H54 (cell line): Measurements from ENCODE around the gene TMEM132A.
A peak's percentile ranks its signal among the peaks of the same experiment; 100 is the strongest.

Experiments
- DNase-seq: peaks from one replicate; pipeline ENCODE4 v3.0.0; 2011; ENCODE audit warnings: low spot score, mixed read lengths; ENCODE audit not compliant: insufficient read length
- FAIRE-seq: peaks from 3 replicates; lab custom pipeline; 2011; peaks lifted over from hg19 to GRCh38; lab: Jason Lieb, UNC
- POLR2A ChIP-seq: IDR thresholded peaks from 2 replicates; pipeline ENCODE4 v1.6.1; 2011; ENCODE audit warnings: low read depth, mild to moderate bottlenecking, low read length

The TMEM132A gene

GRCh38 chr11:60977836-60978235 is 53.6 kb downstream of the TMEM132A start:
- FAIRE-seq (no peak), DNase-seq (no peak)
- no peak for TF ChIP-seq POLR2A

DNA sequence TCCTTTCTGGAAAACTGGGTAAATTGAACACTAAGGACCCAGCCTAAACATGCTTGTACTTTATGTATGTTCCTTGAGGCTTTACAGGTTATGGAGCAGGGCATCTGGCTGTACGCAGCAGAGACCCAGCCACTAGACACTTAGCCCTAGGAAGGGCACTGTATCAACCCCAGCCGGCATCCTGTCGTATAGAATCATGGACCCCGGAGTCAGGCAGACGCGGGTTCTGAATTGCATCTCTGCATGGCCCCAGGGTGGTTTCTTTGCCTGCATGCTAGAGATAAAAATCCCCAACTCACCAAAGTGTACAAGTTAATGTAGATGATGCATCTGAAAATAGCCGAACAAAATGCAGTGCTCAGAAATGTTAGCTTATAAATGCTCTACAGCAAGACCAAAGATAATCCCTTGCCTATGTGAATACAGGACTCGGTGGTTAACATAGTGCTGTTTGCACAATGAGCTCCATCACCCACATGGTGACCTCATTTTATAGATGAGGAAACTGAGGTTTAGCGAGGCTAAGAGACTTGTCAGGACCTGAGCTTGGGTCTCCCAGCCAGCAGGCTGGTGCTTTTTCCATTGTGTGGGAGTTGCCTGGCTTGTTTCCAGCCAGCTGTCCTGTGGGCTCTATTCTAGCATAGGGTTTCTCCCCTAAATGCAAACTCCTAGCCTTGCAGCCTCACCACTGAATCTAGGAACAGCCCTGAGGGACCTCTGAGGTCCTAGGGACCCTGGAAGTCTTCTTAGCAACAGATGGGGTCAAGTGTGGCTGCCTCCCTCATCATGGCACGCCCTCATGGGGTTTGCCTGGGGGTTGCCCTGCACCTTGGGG is 54.5 kb downstream of the TMEM132A start:
- TF ChIP-seq POLR2A: no peak
- no peak for DNase-seq
- FAIRE-seq: no peak

DNA sequence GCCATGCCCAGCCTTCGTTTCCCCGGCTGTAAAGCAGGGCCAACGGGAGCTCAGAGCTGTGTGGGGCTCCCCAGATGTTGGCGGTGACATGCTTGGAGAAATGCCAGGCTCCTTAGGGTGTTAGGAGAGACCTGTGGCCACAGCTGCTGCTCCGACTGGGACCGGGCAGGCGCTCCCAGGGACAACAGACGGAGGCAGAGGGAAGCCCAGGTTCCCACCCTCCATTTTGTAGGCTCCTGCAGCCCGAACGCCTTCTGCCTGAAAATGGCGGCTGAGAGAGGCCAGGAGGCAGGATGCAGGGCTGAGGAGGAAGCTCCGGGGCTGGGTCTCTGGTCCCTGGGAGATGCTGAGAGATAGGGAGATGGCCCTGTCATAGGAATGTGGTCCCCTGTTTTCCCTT is 57.3 kb downstream of the TMEM132A start:
- TF ChIP-seq POLR2A: no peak
- FAIRE-seq: no peak
- no peak for DNase-seq

DNA sequence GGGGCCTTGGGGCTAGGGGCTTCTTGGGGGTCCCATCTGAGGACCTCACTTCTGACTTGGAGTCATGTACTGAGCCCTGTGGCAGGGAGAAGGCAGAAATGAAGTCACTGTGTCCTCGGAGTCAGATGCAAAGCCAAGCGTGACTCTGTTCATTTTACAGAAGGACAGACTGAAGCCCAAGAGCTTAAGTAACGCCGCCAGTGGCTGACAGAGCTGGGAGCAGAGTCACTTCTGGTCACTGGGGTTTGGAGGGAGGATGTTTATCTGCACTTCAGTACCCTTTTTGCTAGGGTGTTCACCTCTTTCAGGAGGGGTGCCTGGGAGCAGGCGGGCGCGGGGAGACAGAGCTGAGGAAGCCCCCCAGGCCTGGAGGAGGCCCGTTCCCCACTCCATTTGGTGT is 57.9 kb downstream of the TMEM132A start:
- FAIRE-seq (no peak), DNase-seq (no peak)
- TF ChIP-seq POLR2A: no peak

DNA sequence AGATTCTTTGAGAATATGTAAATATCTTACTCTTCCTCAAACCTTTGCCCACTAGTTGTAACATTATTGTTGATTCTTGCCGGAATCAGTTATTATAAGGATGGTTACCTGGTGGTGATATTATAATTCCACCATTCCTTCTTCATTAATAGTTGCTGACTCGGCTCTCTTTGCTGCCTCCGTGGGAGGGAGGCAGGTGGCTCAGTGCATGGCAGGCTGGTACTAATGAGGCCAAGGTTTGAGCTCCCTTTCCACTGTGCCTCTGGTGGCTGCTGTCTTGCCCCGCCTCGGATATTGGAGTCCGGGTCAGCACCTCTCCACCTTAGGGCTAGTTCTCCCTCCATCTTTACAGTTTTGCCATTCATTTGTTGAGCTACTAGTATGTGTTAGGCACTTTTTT is 59.9 kb downstream of the TMEM132A start:
- no peak for FAIRE-seq
- DNase-seq: no peak

GRCh38 chr11:60984636-60985035 is 60.4 kb downstream of the TMEM132A start:
- no peak for TF ChIP-seq POLR2A
- FAIRE-seq: no peak
- no peak for DNase-seq

More for the DNA sequence above, 59.9 kb downstream of the TMEM132A start:
- no peak for TF ChIP-seq POLR2A

GRCh38 chr11:60985501-60985900 is 61.2 kb downstream of the TMEM132A start:
- FAIRE-seq: no peak
- no peak for TF ChIP-seq POLR2A
- no peak for DNase-seq

- FAIRE-seq (no peak), DNase-seq (peak; percentile 54)
- no peak for TF ChIP-seq POLR2A
Measured at GRCh38 chr11:60985991-60986915, 62.0 kb downstream of the TMEM132A start.
